Activated CD8-positive, alpha-beta memory T cell treated with anti-CD3 and anti-CD28 coated beads for 36 hours (primary cell): ENCODE data around the gene SNCB. TPM values are rescaled to one million over a fixed set of nuclear protein-coding genes. Genes with fewer than 3 reads are reported as not detected.
"Not testable (repeated sequence)": the region's sequence is repeated elsewhere in the genome, so short reads cannot be mapped to it uniquely, and the experiment has no call there.

Experiments
- CTCF ChIA-PET: fragments of 350-600 bp; sonication (Branson Sonifier 250); formaldehyde crosslinking; loops from one replicate; lab custom pipeline; 2021; ENCODE audit warnings: antibody characterized with exemption; lab: Charles Lee
- POLR2A ChIA-PET: fragments of 350-600 bp; sonication (Branson Sonifier 250); formaldehyde crosslinking; loops from one replicate; lab custom pipeline; 2021; ENCODE audit warnings: antibody characterized with exemption; lab: Charles Lee
- total RNA-seq, 2 experiments: library from RNA; stranded (reverse); gene quantifications; one replicate each; pipeline ENCODE4 v1.2.3, GENCODE V29; 2021

Gene SNCB
- total RNA-seq, 2 experiments from 2014 or later: not detected

- ChIA-PET POLR2A (interaction anchor here (0.6 to 0.9 kb wide), 4 partner anchors 11 to 363 kb away, joined by 3 to 6 read pairs (median 4); partner anchors contain the start of gene TSPAN17), CTCF (interaction anchor here (0.8 to 1.8 kb wide), 6 partner anchors 11 to 65 kb away, joined by 3 to 6 read pairs (median 4); partner anchors contain the start of gene RNF44)
Measured at GRCh38 chr5:176596069-176596644, 34.2 kb downstream of the SNCB start.

DNA sequence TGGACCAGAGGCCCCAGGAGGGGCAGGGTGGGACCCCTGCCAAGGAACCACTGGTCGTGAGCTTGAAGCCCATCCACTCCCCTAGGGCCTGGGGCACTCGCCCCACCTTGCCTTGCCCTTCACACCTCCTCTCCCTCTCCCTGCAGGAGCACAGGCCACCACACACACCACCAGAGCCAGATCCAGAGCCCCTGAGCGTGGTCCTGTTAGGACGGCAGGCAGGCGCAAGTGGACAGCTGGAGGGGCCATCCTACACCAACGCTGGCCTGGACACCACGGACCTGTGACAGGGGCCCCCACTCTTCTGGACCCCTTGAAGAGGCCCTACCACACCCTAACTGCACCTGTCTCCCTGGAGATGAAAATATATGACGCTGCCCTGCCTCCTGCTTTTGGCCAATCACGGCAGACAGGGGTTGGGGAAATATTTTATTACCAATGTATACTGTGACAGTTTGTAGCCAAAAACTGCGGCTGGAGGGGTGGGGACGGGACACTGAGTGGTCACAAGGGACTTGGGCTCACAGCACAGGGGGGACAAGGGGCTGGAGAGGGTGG is 34.9 kb downstream of the SNCB start:
- ChIA-PET POLR2A (no interaction called here), CTCF (interaction anchor here (1.2 to 1.4 kb wide), 2 partner anchors 22 to 58 kb away, joined by 4 to 5 read pairs; partner anchors contain the start of gene RNF44)

DNA sequence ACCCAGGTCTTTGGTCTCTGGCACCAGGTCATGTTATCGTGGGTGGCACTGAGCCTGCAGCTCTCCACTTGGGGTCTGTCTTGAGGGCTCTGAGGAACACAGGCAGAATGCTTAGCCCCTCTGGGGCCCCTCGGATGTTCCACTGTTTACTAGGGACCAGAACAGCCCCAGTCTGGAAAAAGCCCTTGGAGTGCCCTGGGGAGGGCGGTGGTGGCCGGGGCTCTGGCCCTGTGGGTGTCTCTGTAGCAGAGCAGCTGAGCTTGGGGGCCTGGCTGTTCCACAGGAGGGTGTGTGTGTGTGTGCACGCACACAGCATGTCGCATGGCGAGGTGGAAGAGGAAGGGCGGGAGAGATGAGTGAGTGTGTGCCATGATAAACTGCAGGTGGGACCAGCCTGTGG is 35.8 kb downstream of the SNCB start:
- ChIA-PET CTCF (no interaction called here), POLR2A (no interaction called here)

DNA sequence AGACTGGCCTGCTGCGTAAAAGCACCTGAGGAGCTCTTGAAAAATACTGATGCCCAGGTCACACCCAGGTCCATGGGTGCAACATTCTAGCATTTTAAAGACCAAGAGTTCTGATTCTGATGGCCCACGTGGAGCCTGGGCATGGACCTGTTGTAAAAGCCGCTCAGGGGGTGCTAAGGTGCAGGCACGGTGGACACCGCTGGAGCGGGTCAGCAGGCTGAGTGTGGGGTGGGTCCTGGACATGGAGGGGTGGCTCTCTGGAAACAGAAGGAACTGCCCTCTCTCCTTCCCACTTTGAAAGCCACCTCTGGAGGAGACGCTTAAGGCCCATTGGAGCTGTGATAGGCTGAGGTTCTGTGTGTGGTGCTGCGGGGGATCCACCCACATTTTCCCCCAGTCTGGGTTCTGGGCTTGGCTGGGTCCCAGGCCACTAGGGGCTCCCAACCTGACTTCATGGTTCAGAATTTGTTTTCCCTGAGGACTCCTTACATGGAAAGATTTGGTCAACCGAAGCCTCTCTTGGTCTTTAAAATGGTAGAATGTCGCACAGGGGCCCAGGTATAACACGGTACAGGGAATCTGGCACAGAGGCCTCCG is 37.0 kb downstream of the SNCB start:
- CTCF ChIA-PET: no interaction called here
- POLR2A ChIA-PET: no interaction called here

DNA sequence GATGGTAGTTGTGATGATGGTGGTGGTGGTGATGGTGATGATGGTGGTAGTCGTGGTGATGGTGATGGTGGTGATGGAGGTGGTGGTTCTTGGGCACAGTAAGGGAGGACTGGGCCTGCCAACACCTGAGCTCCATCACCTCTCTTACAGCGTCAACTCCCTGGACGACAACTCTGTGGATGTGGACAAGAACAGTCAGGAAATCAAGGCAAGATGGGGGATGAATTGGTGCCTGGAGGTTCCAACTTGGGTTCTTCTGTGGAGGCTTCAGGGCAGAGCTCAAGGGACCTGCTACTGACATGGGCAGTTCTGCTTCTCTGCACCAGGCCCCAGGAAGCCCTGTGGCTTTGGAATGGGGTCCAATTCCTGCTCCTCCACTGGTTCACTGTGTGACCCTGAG is 37.8 kb downstream of the SNCB start:
- POLR2A ChIA-PET: no interaction called here
- CTCF ChIA-PET: no interaction called here

DNA sequence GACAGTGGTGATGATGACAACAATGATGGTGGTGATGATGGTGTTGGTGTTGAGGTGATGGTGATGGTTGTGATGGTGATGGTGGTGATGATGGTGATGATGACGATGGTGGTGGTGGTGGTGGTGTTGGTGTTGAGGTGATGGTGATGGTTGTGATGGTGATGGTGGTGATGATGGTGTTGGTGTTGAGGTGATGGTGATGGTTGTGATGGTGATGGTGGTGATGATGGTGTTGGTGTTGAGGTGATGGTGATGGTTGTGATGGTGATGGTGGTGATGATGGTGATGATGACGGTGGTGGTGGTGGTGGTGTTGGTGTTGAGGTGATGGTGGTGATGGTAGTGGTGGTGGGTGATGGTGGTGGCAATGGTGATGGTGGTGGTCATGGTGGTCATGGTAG is 38.7 kb downstream of the SNCB start:
- POLR2A ChIA-PET, CTCF ChIA-PET: not testable (repeated sequence)

DNA sequence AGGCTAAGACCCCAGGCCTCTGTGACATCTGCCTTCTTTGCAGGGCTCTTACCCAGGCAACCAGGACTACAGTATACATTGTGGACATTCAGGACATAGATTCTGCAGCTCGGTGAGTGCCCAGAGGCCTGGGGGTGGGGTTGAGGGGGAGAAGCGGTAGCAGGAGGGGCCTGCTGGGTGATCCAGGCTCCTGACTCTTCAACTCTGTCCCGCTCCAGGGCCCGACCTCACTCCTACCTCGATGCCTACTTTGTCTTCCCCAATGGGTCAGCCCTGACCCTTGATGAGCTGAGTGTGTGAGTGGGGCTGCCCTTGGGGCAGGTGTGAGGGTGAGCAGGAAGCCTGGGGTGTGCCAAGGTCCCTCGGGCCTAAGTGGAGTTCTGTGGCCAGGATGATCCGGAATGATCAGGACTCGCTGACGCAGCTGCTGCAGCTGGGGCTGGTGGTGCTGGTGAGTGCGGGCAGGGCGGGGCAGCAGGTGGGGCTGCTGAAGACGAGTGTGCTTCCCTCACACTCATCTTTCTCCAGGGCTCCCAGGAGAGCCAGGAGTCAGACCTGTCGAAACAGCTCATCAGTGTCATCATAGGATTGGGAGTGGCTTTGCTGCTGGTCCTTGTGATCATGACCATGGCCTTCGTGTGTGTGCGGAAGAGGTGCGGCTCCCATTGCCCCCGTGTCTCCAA is 40.2 kb downstream of the SNCB start:
- ChIA-PET POLR2A (no interaction called here), CTCF (interaction anchor here (1.0 to 1.2 kb wide), 2 partner anchors 11 to 16 kb away, joined by 4 read pairs; no protein-coding TSS in a partner anchor)

GRCh38 chr5:176589039-176589769 is 41.1 kb downstream of the SNCB start:
- ChIA-PET POLR2A (no interaction called here), CTCF (no interaction called here)

DNA sequence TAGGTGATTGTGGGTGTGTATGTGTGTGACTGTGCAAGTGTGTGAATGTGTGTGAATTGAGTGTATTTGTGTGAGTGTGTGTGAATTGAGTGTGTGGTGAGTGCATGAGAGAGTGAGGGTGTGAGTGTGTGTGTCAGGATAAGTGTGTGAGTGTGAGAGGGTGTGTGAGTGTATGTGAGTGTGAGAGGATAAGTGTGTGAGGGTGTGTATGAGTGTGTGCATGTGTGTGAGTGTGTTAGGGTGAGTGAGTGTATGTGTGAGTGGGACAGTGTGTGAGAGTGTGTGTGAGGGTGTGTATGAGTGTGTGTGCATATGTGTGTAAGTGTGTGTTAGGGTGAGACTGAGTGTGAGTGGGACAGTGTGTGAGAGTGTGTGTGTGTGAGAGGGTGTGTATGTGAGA is 42.0 kb downstream of the SNCB start:
- POLR2A ChIA-PET: no interaction called here
- CTCF ChIA-PET: no interaction called here

DNA sequence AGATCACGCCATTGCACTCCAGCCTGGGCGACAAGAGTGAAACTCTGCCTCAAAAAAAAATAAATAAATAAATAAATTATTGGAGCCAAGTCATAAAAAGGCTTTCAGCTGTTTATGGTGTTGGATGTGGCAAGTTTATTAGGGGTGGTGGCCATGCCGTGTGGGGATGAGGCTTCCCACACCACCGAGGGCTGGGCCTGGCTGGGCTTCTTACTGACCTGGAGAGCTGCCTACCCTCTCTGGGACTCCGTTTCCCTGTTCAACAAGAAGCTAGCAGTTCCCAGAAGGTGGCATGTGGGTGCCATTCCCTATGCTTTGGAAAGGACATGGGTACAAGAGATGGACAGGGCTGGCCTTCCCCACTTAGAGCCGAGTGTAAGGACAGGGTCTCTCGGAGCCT is 42.9 kb downstream of the SNCB start:
- CTCF ChIA-PET: interaction anchor here (1.4 kb wide), 1 partner anchor 14 kb away, joined by 3 read pairs; no protein-coding TSS in a partner anchor

GRCh38 chr5:176583076-176583475 is 47.3 kb downstream of the SNCB start:
- CTCF ChIA-PET: interaction anchor here (2.0 kb wide), 1 partner anchor 8 kb away, joined by 7 read pairs; no protein-coding TSS in a partner anchor
- POLR2A ChIA-PET: no interaction called here

More for the DNA sequence above, 42.9 kb downstream of the SNCB start:
- POLR2A ChIA-PET: no interaction called here

- CTCF ChIA-PET: no interaction called here
- POLR2A ChIA-PET: no interaction called here
Measured at GRCh38 chr5:176581361-176581760, 49.0 kb downstream of the SNCB start.

GRCh38 chr5:176579323-176579722 is 51.0 kb downstream of the SNCB start:
- POLR2A ChIA-PET: no interaction called here

GRCh38 chr5:176578391-176578808 is 51.9 kb downstream of the SNCB start:
- POLR2A ChIA-PET: no interaction called here
- CTCF ChIA-PET: interaction anchor here (1.0 to 1.9 kb wide), 5 partner anchors 12 to 162 kb away, joined by 3 to 4 read pairs (median 3); partner anchors contain the start of gene CLTB

More at GRCh38 chr5:176579323-176579722, 51.0 kb downstream of the SNCB start:
- CTCF ChIA-PET: interaction anchor here (1.0 to 1.9 kb wide), 4 partner anchors 11 to 163 kb away, joined by 3 to 4 read pairs (median 4); partner anchors contain the start of gene CLTB

DNA sequence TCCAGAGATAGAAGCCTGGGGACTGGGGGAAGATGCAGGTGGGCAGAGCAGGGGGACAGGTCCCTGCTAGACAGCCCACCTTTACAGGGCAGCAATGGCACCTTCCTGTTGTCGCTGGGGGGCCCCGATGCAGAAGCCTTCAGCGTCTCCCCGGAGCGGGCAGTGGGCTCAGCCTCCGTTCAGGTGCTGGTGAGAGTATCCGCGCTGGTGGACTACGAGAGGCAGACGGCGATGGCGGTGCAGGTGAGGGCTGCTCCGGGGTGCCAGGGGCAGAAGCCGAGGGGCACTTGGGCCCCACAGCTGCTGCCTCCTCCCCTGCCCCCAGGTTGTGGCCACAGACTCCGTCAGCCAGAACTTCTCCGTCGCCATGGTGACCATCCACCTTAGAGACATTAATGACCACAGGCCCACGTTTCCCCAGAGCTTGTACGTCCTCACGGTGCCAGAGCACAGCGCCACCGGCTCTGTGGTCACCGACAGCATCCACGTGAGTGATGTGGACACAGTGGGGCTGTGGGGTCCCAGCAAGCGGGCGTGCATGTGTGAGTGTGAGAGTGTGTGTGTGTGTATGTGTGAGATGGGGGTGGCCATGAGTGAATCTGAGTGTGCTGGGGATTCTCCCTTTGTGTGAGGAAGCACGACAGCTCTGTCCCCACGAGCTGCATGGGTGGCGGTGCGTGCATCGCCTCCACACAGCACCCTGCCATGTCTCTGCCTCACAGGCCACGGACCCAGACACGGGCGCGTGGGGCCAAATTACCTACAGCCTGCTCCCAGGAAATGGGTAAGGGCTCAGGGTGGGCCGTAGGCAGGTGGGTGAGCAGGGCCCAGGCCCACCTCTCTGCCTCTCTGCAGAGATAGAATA is 52.8 kb downstream of the SNCB start:
- ChIA-PET POLR2A (no interaction called here), CTCF (interaction anchor here (1.2 kb wide), 1 partner anchor 80 kb away, joined by 3 read pairs; no protein-coding TSS in a partner anchor)

GRCh38 chr5:176575488-176576422 is 54.6 kb downstream of the SNCB start:
- CTCF ChIA-PET: interaction anchor here (1.0 to 2.7 kb wide), 3 partner anchors 8 to 82 kb away, joined by 3 to 7 read pairs (median 4); no protein-coding TSS in a partner anchor
- POLR2A ChIA-PET: no interaction called here

DNA sequence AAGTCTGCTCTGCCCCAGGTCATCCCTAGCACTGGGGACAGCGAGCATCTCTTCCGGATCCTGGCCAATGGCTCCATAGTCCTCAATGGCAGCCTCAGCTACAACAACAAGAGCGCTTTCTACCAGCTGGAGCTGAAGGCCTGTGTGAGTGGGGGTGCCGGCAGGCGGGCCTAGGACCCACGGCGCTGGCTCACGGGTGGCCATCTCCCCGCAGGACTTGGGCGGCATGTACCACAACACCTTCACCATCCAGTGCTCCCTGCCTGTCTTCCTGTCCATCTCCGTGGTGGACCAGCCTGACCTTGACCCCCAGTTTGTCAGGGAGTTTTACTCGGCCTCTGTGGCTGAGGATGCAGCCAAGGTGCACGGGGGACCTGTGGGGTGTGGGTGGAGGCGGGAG is 55.3 kb downstream of the SNCB start:
- POLR2A ChIA-PET: no interaction called here
- CTCF ChIA-PET: interaction anchor here (1.0 to 2.7 kb wide), 3 partner anchors 9 to 83 kb away, joined by 3 to 7 read pairs (median 4); no protein-coding TSS in a partner anchor
